Uterus (tissue), 4 donors: ENCODE data around the gene GRWD1. TPM values are rescaled to one million over a fixed set of nuclear protein-coding genes. Genes with fewer than 3 reads are reported as not detected.

Experiments used
- DNase-seq, 2 donors: peaks; one replicate each; pipeline ENCODE4 v3.0.0-alpha.2; 2019 to 2020
- H3K27ac ChIP-seq, 2 donors: fragments of 200-600 bp; sonication (generic); 1 replicate in 1 of 2; 2 replicates in 1 of 2; pipeline ENCODE4 v1.5.1; 2016 to 2018
- H3K27me3 ChIP-seq, 2 donors: fragments of 200-600 bp; sonication (generic); one replicate each; pipeline ENCODE4 v1.5.1; 2018 to 2019; ENCODE audit warnings: control low read depth in 1 of 2
- H3K36me3 ChIP-seq, 2 donors: fragments of 200-600 bp; sonication (generic); one replicate each; pipeline ENCODE4 v1.5.1; 2019; ENCODE audit warnings: control low read depth in 1 of 2
- H3K4me1 ChIP-seq, 2 donors: fragments of 200-600 bp; sonication (generic); one replicate each; pipeline ENCODE4 v1.5.1; 2018 to 2019; ENCODE audit warnings: control low read depth in 1 of 2
- H3K4me3 ChIP-seq, 2 donors: fragments of 200-600 bp; sonication (generic); 1 replicate in 1 of 2; 2 replicates in 1 of 2; pipeline ENCODE4 v1.5.1; 2018 to 2019; ENCODE audit warnings: mild to moderate bottlenecking in 1 of 2
- H3K9me3 ChIP-seq, 2 donors: fragments of 200-600 bp; sonication (generic); one replicate each; pipeline ENCODE4 v1.5.1; 2019; ENCODE audit warnings: control low read depth in 1 of 2
- CTCF ChIP-seq, 4 experiments: fragments of 200-600 bp in 2 of 4; fragments of 450-650 bp in 2 of 4; sonication (generic) in 2 of 4; IDR thresholded peaks; one replicate each; pipeline ENCODE4 v1.5.1; 2016 to 2019; ENCODE audit warnings: antibody characterized with exemption in 4 of 4, mild to moderate bottlenecking in 2 of 4, moderate library complexity in 1 of 4
- POLR2A ChIP-seq, 2 donors: fragments of 450-650 bp; IDR thresholded peaks; one replicate each; pipeline ENCODE4 v1.6.1; 2016; ENCODE audit warnings: antibody characterized with exemption in 2 of 2, mild to moderate bottlenecking in 1 of 2, moderate library complexity in 1 of 2
- intact Hi-C: fragments of 100-400 bp; cut with DNase I; formaldehyde crosslinking; loops from one replicate; pipeline ENCODE4 v1.15.1; 2023; ENCODE audit warnings: low total_unique reads
- total RNA-seq, 4 donors: library from RNA; depleted of rRNA in 3 of 4; stranded (reverse); fragments of >200 nt in 3 of 4; gene quantifications; one replicate each; pipeline versions ENCODE4 v1.1.0 to v1.2.4, GENCODE V29; 2014 to 2023
- donor health status: DM: yes; HTN: yes; CAD: no.

GRWD1 gene
- total RNA-seq, 4 donors from 2014 or later: 7.7 to 33.8 (median 21.3) TPM

GRCh38 chr19:48428670-48429069, 17.1 kb upstream of the GRWD1 start:
- intact Hi-C loops: no loop called here
- DNase-seq: no peak
- no peak overlapping the region for H3K4me3 ChIP-seq
- H3K36me3 ChIP-seq: no peaks in the 10 kb centered on the region
- H3K9me3 ChIP-seq: no peaks in the 10 kb centered on the region
- no peaks in the 10 kb centered on the region for H3K4me1 ChIP-seq
- no peak overlapping the region for H3K27ac ChIP-seq
- no peaks in the 10 kb centered on the region for H3K27me3 ChIP-seq
- TF ChIP-seq CTCF (IDR thresholded peaks at IDR 0.05): no peak
- no peak for TF ChIP-seq POLR2A (IDR thresholded peaks at IDR 0.05)

- no peak for DNase-seq
Measured at GRCh38 chr19:48433337-48433736, 12.4 kb upstream of the GRWD1 start.

DNA sequence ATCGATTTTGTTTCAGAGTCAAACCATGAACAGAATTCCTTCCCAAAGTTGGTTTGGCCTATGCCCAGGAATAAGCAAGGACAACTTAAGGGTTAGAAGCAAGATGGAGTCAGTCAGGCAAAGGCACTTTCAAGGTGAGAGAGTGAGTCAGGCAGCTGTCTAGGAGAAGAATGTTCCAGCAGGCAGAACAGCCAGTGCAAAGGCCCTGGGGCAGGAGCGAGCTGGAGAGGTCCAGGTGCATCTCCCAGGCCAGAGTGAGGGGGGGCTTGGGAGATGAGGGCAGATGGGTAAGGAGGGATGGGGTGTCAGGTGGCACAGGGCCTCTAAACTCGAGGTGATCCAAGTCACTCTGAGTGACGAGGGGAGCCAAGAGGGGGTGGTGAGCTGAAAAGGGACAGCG, 9.2 kb upstream of the GRWD1 start:
- no peak overlapping the region for H3K27ac ChIP-seq
- no peaks in the 10 kb centered on the region for H3K27me3 ChIP-seq
- intact Hi-C loops: no loop called here
- no peak for DNase-seq
- no peaks in the 10 kb centered on the region for H3K9me3 ChIP-seq
- no peaks in the 10 kb centered on the region for H3K4me1 ChIP-seq
- H3K36me3 ChIP-seq: no peaks in the 10 kb centered on the region
- TF ChIP-seq CTCF (IDR thresholded peaks at IDR 0.05) (no peak), POLR2A (IDR thresholded peaks at IDR 0.05) (no peak)
- H3K4me3 ChIP-seq: no peak overlapping the region

More at GRCh38 chr19:48433337-48433736, 12.4 kb upstream of the GRWD1 start:
- H3K9me3 ChIP-seq: no peaks in the 10 kb centered on the region
- no peak overlapping the region for H3K4me3 ChIP-seq
- no peaks in the 10 kb centered on the region for H3K4me1 ChIP-seq
- no peaks in the 10 kb centered on the region for H3K36me3 ChIP-seq
- H3K27me3 ChIP-seq: no peaks in the 10 kb centered on the region
- no peak overlapping the region for H3K27ac ChIP-seq
- no peak for TF ChIP-seq POLR2A (IDR thresholded peaks at IDR 0.05)
- TF ChIP-seq CTCF (IDR thresholded peaks at IDR 0.05): no peak
- intact Hi-C loops: no loop called here

GRCh38 chr19:48441360-48442050, 4.3 kb upstream of the GRWD1 start:
- Histone ChIP-seq H3K4me3 (no peak overlapping the region), H3K27me3 (peaks cover 0 to 2% of the 10 kb centered on the region in 2 donors), H3K27ac (no peak overlapping the region), H3K36me3 (no peaks in the 10 kb centered on the region), H3K9me3 (no peaks in the 10 kb centered on the region), H3K4me1 (no peaks in the 10 kb centered on the region)
- no peak for DNase-seq
- intact Hi-C loops: loop anchor here (10.0 kb wide), 1 partner anchor 47 kb away; the partner anchor contains the start of genes GRIN2D and KDELR1
- TF ChIP-seq POLR2A (IDR thresholded peaks at IDR 0.05) (no peak), CTCF (IDR thresholded peaks at IDR 0.05) (no peak)

- no peaks in the 10 kb centered on the region for H3K36me3 ChIP-seq
- H3K27me3 ChIP-seq: peaks cover 0 to 2% of the 10 kb centered on the region in 2 donors
- intact Hi-C loops: loop anchor here (10.0 kb wide), 1 partner anchor 48 kb away; the partner anchor contains the start of genes GRIN2D and KDELR1
- no peak overlapping the region for H3K4me3 ChIP-seq
- no peak for DNase-seq
- no peaks in the 10 kb centered on the region for H3K9me3 ChIP-seq
- no peak overlapping the region for H3K27ac ChIP-seq
- no peaks in the 10 kb centered on the region for H3K4me1 ChIP-seq
- TF ChIP-seq POLR2A (IDR thresholded peaks at IDR 0.05) (no peak), CTCF (IDR thresholded peaks at IDR 0.05) (no peak)
Measured at GRCh38 chr19:48442116-48443035, 3.4 kb upstream of the GRWD1 start.
